ENCODE data around the gene FBXO45. TPM values are rescaled to one million over a fixed set of nuclear protein-coding genes. Genes with fewer than 3 reads are reported as not detected.

FBXO45 gene
- total and polyA plus RNA-seq, 9 of the 15 experiments (the other 6 are each of a cell fraction or from before 2014, with no cell fraction given): 15.2 to 52.8 (median 37.0) TPM

DNA sequence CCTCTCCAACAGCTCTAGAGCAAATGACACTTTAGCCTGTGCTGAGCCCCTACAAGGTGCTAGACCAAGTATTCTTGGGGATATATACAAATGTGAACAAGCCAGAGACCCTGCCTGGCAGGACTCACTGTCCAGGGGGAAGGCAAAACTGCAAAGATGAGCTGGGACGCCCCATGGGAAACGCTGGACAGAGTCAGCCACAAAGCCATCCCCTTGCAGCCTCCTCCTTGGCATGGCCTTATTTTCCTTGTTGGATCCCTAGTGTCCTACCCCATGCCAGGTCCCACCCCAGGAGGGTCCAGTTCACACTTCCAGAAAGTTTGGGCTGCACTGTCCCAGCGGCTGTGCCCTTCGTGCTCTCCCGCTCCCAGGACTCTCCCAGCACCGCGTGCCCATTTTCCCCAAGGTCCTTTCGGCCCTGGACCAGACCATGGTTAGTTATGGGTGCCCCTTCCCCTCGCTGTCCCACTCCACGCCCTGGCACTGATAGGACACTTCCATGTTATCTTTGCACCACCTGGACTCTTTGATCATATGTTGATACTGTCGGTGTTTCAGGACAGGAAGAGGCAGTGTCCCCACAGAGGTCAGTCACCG is 65.2 kb downstream of the FBXO45 start (continued):
- no peak for TF ChIP-seq ZBTB7A (IDR thresholded peaks at IDR 0.05; ENCODE audit: borderline replicate concordance, control insufficient read depth, low read depth, low read length)
- TF ChIP-seq PRPF4 (IDR thresholded peaks at IDR 0.05; ENCODE audit: insufficient read depth, low read depth, low read length, poor library complexity, severe bottlenecking): no peak
- TF ChIP-seq MYC (IDR thresholded peaks at IDR 0.05; ENCODE audit: low read depth, low read length): no peak
- no peak for TF ChIP-seq MYC (CRISPR knock-in tag; IDR thresholded peaks at IDR 0.05; ENCODE audit: borderline replicate concordance, low read depth)
- TF ChIP-seq GABPA (tag; conservative IDR thresholded peaks at IDR 0.05; ENCODE audit: low read depth): no peak
- no peak for TF ChIP-seq ZSCAN29 (IDR thresholded peaks at IDR 0.05)
- TF ChIP-seq, protein P1, sequence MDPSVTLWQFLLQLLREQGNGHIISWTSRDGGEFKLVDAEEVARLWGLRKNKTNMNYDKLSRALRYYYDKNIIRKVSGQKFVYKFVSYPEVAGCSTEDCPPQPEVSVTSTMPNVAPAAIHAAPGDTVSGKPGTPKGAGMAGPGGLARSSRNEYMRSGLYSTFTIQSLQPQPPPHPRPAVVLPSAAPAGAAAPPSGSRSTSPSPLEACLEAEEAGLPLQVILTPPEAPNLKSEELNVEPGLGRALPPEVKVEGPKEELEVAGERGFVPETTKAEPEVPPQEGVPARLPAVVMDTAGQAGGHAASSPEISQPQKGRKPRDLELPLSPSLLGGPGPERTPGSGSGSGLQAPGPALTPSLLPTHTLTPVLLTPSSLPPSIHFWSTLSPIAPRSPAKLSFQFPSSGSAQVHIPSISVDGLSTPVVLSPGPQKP (CRISPR knock-in tag; IDR thresholded peaks at IDR 0.05): no peak
- no peak for TF ChIP-seq ELF2 (CRISPR knock-in tag; IDR thresholded peaks at IDR 0.05)
- TF ChIP-seq ZNF444 (CRISPR knock-in tag; IDR thresholded peaks at IDR 0.05): no peak
- TF ChIP-seq SUPT5H (IDR thresholded peaks at IDR 0.05): no peak
- no peak for TF ChIP-seq ZNF146 (CRISPR knock-in tag; IDR thresholded peaks at IDR 0.05; ENCODE audit: unreplicated experiment)
- TF ChIP-seq, protein P2, sequence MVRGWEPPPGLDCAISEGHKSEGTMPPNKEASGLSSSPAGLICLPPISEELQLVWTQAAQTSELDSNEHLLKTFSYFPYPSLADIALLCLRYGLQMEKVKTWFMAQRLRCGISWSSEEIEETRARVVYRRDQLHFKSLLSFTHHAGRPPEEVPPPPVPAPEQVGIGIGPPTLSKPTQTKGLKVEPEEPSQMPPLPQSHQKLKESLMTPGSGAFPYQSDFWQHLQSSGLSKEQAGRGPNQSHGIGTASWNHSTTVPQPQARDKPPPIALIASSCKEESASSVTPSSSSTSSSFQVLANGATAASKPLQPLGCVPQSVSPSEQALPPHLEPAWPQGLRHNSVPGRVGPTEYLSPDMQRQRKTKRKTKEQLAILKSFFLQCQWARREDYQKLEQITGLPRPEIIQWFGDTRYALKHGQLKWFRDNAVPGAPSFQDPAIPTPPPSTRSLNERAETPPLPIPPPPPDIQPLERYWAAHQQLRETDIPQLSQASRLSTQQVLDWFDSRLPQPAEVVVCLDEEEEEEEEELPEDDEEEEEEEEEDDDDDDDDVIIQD (CRISPR knock-in tag; IDR thresholded peaks at IDR 0.05): no peak
- TF ChIP-seq ARID1B (IDR thresholded peaks at IDR 0.05): peak; percentile 48
- TF ChIP-seq, protein P3, sequence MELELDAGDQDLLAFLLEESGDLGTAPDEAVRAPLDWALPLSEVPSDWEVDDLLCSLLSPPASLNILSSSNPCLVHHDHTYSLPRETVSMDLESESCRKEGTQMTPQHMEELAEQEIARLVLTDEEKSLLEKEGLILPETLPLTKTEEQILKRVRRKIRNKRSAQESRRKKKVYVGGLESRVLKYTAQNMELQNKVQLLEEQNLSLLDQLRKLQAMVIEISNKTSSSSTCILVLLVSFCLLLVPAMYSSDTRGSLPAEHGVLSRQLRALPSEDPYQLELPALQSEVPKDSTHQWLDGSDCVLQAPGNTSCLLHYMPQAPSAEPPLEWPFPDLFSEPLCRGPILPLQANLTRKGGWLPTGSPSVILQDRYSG (tag; conservative IDR thresholded peaks at IDR 0.05; ENCODE audit: low read depth): peak; percentile 62; the same call in 1 of the 2 replicates
- TF ChIP-seq NELFE (IDR thresholded peaks at IDR 0.05; ENCODE audit: insufficient read depth, insufficient read length): no peak
- TF ChIP-seq TGIF2 (CRISPR knock-in tag; IDR thresholded peaks at IDR 0.05): no peak
- TF ChIP-seq, protein P4, sequence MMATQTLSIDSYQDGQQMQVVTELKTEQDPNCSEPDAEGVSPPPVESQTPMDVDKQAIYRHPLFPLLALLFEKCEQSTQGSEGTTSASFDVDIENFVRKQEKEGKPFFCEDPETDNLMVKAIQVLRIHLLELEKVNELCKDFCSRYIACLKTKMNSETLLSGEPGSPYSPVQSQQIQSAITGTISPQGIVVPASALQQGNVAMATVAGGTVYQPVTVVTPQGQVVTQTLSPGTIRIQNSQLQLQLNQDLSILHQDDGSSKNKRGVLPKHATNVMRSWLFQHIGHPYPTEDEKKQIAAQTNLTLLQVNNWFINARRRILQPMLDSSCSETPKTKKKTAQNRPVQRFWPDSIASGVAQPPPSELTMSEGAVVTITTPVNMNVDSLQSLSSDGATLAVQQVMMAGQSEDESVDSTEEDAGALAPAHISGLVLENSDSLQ (IDR thresholded peaks at IDR 0.05): no peak
- TF ChIP-seq NFRKB (IDR thresholded peaks at IDR 0.05; ENCODE audit: low read depth): 0 out of 2 replicates have a peak, but pooled peaks have one; percentile 24
- no peak for TF ChIP-seq SMARCA5 (IDR thresholded peaks at IDR 0.05)
- TF ChIP-seq, protein P5, sequence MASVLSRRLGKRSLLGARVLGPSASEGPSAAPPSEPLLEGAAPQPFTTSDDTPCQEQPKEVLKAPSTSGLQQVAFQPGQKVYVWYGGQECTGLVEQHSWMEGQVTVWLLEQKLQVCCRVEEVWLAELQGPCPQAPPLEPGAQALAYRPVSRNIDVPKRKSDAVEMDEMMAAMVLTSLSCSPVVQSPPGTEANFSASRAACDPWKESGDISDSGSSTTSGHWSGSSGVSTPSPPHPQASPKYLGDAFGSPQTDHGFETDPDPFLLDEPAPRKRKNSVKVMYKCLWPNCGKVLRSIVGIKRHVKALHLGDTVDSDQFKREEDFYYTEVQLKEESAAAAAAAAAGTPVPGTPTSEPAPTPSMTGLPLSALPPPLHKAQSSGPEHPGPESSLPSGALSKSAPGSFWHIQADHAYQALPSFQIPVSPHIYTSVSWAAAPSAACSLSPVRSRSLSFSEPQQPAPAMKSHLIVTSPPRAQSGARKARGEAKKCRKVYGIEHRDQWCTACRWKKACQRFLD (CRISPR knock-in tag; IDR thresholded peaks at IDR 0.05): no peak; the same call in none of the 2 replicates
- TF ChIP-seq ZNF324 (CRISPR knock-in tag; IDR thresholded peaks at IDR 0.05): 0 out of 2 replicates have a peak, but pooled peaks have one; percentile 23
